ENCODE results near the gene SMIM29.

The SMIM29 gene

DNA sequence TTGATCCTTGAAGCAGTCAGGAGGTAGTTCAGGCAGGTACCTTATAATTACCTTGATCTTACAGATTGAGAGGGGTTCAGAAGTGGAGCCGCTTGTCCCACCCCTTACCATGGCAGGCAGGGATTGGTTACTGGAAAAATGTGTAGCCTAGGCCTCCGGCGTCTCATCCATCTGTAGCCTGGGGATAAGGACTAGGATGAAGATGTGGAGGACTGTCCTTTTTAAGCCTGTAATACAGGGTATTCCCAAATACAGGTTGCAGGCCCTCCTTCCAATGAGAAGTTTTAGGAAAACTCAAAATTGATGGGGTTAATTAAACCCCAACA, 9.3 kb downstream of the SMIM29 start:
- DNase-seq = no peak

DNA sequence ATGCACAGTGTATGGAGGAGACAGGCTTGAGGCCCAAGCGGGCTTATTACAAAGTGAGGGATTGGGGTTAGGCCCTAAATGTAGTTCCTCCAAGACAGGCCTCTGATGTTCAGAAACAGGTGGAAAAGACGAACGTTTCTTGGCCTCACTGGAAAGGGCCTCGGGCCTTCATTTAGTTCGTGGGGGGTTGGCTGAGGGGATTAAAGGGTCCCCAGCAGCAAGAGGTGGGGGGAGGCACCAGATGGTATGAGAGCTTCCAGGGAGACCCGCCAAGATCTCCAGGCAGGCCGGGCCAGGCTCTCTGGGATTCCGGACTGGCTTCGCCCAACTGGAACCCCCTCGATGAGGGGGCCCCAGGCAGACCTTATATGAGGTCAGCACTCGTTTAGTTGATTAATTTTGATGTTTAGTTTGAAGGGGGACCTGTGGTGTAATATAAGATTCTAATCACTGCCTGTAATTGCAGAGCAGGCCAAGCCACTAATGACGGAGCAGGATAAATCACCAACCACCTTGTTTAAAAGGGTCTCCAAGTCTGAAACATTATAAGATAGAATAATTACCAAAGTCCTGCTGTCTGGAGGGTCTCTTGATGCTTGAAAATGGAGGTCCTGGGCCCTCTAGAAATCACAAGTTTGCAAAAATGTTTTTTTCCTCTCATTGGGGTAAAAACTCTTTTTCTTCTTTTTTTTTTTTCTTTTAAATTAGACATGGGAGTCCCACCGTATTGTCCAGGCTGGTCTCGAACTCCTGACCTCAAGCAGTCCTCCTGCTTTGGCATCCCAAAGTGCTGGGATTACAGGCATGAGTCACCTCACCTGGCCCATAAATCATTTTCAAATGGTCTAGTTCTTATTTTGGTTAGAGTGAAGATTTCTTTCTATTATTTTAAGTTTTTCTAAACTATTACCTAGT, 10.0 kb downstream of the SMIM29 start:
- no peak for DNase-seq

DNA sequence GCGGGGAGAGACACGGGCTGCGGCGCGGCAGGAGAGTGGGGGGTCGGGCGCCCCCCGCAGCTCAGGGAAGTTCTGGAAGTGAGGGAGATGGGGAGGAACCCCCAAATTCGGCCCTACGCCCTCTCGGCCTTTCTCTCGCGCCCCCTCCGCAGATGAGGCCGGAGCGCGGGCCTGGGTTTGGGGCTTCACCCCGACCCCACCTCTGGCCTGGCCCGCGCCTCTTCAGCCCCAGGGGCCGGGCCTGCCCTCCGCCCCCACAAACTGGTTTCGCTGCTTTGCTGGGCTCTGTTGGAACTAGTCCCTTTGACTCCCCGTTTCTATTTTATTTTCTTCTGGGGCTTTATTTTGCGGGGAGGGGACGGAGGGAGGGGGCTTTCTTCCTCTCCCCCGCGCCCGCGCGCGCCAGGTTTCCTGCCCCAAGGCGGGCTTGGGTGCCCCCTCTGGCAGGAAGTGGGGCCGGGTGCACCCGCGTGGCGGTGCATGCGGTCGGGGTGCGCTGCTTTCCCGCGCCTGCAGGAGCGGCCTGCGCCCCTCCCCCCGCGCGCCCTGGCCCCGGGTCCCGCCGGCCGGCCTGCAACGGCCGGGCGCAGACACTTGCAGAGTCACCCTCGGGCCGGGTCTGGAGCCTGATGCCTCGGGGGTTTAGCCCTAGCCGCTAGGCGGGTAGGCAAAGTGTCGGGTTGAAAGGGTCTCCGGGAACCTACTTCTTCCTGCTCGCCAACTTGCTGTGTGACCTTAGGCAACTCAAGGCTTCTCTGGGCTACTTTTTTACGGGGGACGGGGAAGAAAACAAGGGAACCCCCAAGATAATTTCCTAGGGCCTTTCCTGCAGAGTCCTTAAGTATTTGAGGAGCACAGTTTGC, 10.9 kb downstream of the SMIM29 start:
- peak; percentile 32 for DNase-seq

DNA sequence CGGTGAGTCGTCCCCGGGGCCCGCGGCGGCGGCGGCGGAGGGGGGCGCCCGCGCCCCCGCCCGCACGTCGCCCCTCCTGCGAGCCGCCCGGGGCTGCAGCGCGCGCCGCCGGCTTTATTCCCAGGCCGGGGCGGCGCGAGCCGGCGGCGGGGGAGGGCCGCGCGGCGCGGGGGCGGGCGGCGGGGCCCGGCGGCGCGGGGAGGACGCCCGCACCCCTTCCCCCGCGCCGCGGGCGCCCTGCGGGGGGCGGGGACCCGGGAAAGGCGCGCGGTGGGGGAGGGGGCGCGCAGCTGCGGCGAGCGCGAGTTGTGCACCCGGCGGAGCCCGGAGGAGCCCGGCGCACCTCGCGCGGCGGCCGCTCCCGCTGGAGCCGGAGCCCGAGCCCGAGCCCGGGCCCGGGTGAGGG, 11.5 kb downstream of the SMIM29 start:
- no peak for DNase-seq

DNA sequence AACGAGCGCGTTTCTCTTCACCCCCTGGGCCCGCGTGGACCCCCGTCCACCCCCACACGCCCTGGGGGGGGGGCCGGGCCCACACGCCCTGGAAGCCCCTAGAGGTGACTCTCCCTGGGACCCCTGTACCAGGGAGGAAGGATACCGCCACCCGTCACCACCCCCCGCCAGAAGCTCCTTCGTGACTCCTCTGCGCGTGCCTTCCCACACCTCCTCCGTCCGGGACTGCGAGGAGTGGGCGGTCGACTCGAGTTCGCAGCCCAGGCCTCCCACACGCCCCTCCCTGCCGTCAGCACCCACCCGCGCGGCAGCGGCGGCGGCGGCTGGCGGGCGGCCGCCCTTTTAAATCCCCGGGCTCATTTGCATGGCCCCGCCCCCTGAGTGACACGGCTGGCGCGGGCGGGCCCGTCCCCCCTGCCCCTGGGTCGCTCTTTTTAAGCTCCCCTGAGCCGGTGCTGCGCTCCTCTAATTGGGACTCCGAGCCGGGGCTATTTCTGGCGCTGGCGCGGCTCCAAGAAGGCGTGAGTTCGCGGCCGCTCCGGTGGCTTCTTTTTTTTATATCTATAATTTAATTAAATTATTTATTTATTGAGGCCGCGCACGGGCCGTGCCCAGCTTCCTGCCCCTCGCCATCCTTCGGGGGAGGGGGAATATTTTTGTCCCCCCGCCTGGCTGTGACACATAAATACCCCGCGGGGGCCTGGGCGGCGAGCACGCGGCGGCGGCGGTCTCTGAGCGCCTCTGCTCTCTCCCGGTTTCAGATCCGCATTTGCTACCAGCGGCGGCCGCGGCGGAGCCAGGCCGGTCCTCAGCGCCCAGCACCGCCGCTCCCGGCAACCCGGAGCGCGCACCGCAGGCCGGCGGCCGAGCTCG, 12.1 kb downstream of the SMIM29 start, which contains the start of gene HMGA1:
TSS of gene HMGA1 (plus strand) at position 431 of the 873 bp plus-strand sequence. CDS start 3,908 bp downstream, outside the sequence.
- DNase-seq = peak; percentile 76

DNA sequence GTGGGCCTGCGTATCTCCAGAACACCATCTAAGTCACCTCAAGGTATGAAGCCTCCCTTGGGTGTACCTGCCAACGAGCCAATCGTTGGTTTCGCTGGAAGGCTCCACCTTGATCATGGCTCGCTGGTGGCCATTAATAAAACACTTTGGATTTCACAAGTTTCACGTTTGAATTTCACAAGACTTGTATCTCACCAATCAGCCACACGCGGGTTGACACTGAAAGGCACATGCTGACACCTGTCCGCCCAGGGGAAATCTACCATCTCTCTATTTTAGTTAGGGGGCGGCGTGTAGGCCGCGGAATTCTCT, 12.7 kb downstream of the SMIM29 start:
- no peak for DNase-seq

DNA sequence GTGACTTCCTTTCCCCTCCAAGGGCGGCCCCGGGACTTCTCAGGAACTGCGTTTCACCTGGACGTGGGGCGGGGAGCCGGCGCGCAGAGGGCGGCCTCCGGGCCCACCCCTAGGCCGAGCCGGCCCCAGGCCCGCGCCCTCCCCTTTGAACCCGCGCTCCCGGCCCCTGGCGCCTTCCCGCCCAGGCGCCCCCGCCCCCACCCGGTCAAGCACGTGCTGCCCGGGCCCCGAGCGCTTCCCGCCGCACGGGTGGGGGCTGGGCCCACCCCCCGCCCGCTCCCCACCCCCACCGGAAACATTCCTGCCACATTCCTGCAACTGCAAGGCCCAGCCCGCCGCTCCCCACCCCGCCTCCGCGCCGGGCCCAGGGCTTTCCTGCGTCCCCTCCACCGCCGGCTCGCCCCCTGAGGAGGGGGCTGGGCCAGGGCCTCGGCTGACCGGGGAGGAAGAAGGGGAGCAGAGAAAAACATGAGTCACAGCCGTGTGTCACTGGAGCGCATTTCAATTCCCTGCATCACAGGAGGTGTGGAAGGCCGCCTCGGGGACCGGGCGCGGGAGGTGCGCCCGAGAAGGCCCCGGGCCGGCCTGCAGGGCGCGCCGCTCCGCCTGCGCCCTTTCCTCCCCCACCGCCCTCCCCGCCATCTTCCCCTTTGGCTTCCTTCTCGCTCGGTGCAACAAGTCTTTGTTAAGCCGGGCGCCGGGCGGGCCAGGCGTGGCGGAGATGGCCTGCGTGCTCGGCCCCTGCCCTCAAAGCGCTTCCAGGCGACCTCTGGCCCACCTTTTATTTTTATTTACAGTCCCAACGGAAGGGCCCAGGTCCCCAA, 13.3 kb downstream of the SMIM29 start:
- no peak for DNase-seq

DNA sequence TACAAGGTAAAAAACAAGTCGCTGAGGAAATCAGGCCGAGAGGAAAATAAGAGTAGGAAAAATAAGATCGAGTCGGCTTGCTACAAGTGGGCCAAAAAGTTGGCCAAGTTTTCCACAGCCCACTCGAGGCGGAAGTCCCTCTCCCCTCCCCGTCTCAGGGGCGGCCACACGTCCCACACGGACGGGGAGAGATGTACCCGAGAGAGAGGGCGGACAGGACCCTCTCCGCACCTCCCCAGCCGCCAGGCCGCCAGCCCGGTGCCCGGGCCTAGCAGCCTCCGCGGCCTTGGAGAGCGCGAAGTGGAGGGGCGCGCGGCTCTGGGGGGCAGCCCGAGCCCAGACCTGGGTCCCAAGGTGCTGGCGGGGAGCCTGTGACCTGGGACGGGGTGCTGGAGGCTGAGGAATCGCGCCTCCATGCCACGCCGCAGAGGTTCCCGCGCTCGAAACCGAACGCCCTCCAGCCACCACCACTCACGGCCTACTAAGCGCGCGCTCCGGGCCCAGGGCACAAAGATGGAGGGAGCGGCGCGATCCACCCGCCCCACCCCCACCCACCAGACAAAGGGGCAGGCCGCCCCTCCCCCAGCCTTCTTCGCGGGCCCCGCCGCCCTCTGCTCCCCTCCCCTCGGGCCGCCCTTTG, 14.0 kb downstream of the SMIM29 start:
- no peak for DNase-seq

DNA sequence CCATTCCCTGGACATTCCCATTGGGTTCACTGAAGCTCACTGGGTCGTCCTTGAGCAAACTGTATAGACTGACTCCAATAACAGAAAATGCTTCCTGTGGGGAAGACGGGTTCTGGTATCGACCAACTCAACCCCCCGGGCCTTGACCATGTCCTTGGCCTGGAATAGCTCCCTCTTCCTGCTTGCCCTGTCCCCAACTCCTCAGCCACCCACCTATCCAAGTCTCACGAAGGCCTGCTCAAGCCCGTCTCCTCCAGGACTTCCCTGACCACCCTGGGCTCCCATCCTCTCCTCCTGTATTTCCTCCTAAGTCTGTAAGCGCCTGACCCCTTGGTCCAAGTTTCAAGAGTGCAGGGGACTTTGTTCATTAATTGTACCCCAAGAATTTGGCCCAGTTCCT, 14.9 kb downstream of the SMIM29 start:
- no peak for DNase-seq

DNA sequence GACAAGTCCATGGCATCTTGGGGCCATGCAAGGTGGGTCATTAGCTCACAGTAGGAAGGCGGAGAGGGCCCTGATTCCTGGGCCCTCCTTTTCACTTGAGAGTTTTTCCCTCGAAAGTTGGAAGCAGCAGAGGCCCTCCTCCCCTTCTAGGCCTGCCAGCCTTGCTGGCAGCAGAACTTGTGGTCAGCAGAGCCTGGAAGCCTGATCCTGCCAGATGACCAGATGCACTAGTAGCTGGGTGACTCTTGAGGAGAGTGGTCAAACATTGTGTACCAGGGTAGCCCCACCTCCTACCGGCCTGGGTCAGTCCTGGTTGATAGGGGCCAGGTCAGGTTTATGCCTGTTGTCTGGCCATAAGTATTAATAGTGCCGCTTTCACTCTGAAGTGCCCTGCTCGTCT, 15.9 kb downstream of the SMIM29 start:
- DNase-seq = no peak

DNA sequence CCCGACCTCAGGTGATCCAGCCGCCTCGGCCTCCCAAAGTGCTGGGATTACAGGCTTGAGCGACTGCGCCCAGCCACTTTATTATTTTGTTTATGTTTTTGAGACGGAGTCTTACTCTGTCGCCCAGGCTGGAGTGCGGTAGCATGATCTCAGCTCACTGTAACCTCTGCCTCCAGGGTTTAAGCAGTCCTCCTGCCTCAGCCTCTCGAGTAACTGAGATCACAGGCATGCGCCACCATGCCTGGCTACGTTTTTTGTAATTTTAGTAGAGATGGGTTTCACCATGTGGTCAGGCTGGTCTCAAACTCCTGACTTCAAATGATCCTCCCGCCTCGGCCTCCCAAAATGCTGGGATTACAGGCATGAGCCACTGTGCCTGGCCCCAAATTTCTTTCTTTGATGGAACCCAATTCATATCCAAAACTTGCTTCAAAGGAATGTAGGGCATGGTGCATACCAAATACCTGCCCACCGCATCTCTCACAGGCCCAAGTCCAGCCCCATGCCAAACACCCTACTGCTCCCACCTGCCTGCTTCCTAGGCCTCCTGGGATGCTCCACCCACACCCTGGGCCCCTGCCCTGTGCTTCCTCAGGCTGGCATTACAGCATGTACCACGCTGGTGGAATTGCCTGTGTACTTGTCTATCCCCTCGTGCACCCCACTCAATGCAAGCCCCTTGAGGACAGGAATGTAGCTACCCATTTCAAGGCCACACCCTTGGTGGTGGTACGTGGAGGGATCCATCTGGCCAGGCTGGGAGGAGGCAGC, 17.1 kb downstream of the SMIM29 start:
- DNase-seq = no peak

DNA sequence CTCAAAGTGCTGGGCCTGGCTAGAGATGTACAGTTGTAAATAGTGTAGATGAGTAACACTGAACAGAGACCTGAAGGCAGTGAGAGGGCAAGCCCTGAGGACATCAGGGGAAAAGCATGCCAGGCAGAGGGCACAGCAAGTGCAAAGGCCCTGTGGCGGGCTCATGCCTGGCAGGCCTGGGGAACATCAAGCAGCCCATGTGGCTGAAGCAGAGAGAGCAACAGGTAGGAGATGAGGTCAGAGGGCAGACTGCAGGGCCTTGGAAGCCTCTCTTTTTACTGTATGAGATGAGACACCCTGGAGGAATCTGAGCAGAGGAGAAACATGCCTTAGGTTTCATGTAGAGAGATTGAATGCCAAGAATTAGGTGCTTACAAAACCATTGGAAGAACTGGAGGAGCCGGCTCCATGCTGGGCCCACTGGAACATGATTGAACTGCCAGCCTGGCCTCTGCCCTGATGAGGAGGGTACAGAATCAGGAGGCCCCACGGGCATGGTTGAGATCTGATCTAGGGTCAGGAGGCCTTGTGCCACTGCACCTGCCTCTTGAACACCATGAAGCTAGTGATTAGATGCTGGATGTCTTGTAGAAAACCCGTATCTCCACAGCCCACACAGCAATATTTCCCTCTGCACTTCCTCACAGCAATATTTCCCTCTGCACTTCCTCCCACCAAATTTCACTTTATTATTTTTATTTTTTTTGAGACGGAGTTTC, 18.0 kb downstream of the SMIM29 start:
- no peak for DNase-seq

DNA sequence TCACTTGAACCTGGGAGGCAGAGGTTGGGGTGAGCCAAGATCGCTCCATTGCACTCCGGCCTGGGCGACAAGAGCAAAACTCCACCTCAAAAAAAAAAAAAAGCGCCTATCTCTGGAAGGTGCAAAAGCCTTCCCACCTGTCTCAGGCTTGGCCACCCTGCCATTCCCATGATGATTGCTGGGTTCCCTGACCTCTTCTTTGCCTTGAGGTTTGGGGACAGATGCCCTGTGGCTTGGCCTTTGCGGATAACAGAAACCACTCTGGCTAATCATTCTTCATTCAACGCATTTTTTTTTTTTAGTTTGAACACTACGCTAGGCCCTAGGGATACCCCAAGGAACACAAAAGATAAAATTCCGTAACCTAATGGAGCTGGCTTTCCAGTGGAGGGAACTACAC, 18.9 kb downstream of the SMIM29 start:
- no peak for DNase-seq

DNA sequence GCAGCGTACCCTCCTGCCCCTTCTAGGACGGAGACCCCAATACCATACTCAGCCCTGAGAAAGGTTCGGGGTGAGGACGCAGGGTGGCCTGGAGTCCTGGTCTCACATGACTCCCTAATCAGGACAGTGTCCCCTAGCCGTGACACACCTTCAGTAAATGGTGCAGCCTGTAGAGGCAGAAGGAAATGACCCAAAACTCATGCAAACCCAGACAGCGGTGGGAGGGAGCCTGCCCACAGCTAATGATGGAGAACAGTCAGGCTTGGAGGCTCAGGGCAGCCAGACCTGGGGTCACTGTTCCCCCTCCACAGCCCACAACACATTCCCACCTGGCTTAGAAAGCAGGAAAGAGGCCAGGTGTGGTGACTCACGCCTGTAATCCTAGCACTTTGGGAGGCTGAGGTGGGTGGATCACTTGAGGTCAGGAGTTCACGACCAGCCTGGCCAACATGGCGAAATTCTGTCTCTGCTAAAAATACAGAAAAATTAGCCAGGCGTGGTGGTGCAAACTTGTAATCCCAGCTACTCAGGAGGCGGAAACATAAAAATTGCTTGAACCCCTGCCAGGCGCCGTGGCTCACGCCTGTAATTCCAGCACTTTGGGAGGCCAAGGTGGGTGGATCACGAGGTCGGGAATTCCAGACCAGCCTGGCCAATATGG, 20.9 kb downstream of the SMIM29 start:
- DNase-seq = no peak

DNA sequence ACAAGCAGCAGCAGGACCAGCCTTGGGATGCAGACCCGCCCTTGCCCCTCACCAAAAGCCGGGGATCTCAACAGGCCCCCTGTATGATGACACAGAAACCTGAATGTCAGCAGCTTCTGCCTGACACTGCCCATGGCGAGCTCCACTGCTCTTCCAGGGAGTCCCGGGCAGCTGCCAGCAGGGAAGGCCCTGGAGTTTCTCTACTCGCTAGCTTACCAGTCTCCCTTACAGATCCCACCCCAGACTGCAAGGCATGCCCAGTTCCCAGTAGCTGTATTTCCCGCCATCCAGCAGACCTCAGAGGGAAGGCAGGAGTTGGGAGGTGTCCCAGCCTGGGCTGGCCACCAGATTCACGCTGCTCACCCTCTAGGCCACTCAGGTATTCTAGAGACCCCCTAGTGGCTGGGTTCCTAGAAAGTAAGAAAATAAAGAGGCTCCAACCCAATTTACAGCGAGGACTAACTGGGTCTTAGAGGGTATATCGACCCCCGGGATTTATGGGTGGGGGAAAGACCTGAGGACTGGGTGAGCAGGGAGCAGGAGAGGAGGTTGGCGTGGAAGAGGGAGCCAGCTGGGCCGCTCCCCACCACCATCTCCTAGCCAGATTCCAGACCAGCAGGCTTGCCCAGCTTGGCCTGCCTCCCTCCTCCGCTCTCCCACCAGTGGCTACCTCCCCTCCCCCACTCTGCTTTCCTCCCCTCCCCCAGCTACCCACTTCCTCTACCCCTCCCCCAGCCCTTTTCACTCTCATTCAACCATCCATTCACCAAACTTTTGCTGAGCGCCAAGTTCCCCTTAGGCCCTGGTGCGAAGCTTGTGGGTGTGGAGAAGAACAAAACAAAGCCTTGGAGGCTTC, 21.8 kb downstream of the SMIM29 start:
- no peak for DNase-seq

DNA sequence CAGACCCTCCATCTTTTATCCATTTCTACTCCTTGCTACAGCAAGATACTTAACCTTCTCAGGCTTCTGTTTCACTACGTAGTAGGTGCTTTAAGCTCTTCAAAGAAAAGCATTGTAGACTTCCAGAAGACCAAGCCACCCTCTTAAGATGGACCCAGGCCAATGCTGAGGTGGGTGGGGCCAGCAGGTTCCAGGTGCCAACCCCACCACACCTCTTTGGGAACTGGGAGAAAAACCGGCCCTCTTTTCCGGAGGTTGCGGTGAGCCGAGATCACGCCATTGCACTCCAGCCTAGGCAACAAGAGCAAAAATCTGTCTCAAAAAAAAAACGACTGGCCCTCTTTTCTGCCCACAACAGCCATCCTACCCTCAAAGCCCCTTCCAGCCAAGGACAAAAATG, 22.7 kb downstream of the SMIM29 start:
- DNase-seq = no peak

DNA sequence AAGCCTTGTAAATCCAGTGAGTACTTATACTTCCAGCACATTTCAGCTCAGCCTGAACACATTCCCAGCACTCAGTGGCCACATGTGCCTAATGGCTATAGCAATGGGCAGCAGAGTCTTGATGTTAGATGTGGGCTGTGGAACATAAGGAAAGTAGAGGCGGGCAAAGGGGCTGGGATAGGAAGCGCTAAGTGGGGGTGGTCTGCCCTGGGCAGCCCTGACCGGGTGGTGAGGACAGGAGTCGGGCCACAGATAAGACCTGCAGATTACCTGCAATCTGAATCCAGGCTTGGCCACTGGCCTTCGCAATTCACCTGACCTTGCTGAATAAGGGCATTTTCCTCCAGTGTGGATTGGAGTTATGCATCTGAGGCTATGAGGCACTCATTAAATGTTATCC, 23.3 kb downstream of the SMIM29 start:
- no peak for DNase-seq
